HCT116 (cell line): ENCODE measurements around the gene TROAP. TPM values are rescaled to one million over a fixed set of nuclear protein-coding genes. Genes with fewer than 3 reads are reported as not detected.

ENCODE experiments used
- ATAC-seq: fragments of 200-7000 bp; cut with Tn5 transposase; 2 replicates; pipeline ENCODE4 v1.9.1; 2020; ENCODE audit warnings: mild to moderate bottlenecking, moderate library complexity
- BruUV-seq: library from RNA; stranded (reverse); fragments of 400-500 nt; replicated peaks from 2 replicates; lab custom pipeline; 2021; lab: Mats Ljungman, UMichigan
- CTCF ChIA-PET: fragments of 300-600 bp; sonication (Branson Sonifier 250); formaldehyde crosslinking; loops from one replicate; lab custom pipeline; 2021; ENCODE audit warnings: antibody characterized with exemption; lab: Charles Lee
- POLR2A ChIA-PET: fragments of 300-600, 350-600 bp; sonication (Branson Sonifier 250); formaldehyde crosslinking; loops from one replicate; lab custom pipeline; 2021; ENCODE audit warnings: antibody characterized with exemption; lab: Charles Lee
- RAD21 ChIA-PET, 2 experiments: fragments of 300-600 bp; sonication (Branson Sonifier 250); formaldehyde crosslinking; loops; one replicate each; lab custom pipeline; 2023; ENCODE audit warnings: low total read pairs in 2 of 2; ENCODE audit not compliant: uncharacterized antibody in 2 of 2, unreplicated experiment in 2 of 2, low non-redundant PET in 1 of 2; lab: Charles Lee
- DNase-seq: peaks from one replicate; pipeline ENCODE4 v3.0.0-alpha.2; 2010; ENCODE audit warnings: low read depth, low spot score
- H2AFZ ChIP-seq: fragments of 200-600 bp; shearing (Covaris generic), sonication (generic); 2 replicates; pipeline ENCODE4 v1.6.1; 2017; ENCODE audit warnings: low read depth, mixed run types, mixed read lengths, antibody characterized with exemption, low read length; ENCODE audit not compliant: poor library complexity, severe bottlenecking
- H3K27ac ChIP-seq: 2 replicates; pipeline ENCODE4 v1.5.1; 2012; ENCODE audit warnings: low read depth, low read length
- H3K27me3 ChIP-seq: fragments of 200-600 bp; sonication (generic); 2 replicates; pipeline ENCODE4 v1.6.1; 2016; ENCODE audit warnings: mixed run types, low read length, mixed read lengths; ENCODE audit not compliant: insufficient read depth
- H3K36me3 ChIP-seq, 2 experiments: fragments of 200-500 bp in 1 of 2; fragments of 200-600 bp in 1 of 2; sonication (Bioruptor generic) in 1 of 2; sonication (generic) in 1 of 2; 2 replicates each; pipeline versions ENCODE4 v1.5.1 to v1.6.1; 2014 to 2016; ENCODE audit warnings: low read length in 2 of 2, inconsistent platforms in 1 of 2, mixed read lengths in 1 of 2, mixed run types in 1 of 2; ENCODE audit not compliant: insufficient read depth in 2 of 2, control insufficient read depth in 1 of 2
- H3K4me1 ChIP-seq, 2 experiments: fragments of 200-600 bp in 1 of 2; sonication (generic) in 1 of 2; 2 replicates each; pipeline versions ENCODE4 v1.5.1 to v1.6.1; 2012 to 2017; ENCODE audit warnings: low read length in 2 of 2, inconsistent platforms in 1 of 2, mild to moderate bottlenecking in 1 of 2, mixed read lengths in 1 of 2, mixed run types in 1 of 2, moderate library complexity in 1 of 2; ENCODE audit not compliant: insufficient read depth in 2 of 2, control insufficient read depth in 1 of 2
- H3K4me2 ChIP-seq: fragments of 200-600 bp; sonication (generic); 2 replicates; pipeline ENCODE4 v1.6.1; 2017; ENCODE audit warnings: mixed run types, low read length, mixed read lengths
- H3K4me3 ChIP-seq, 2 experiments: fragments of 200-600 bp in 1 of 2; sonication (generic) in 1 of 2; replicated peaks in 1 of 2; 2 replicates each; pipeline ENCODE4 v1.5.1; 2011 to 2016; ENCODE audit warnings: low read length in 2 of 2, control low read depth in 1 of 2, low read depth in 1 of 2, mild to moderate bottlenecking in 1 of 2, mixed read lengths in 1 of 2, mixed run types in 1 of 2
- H3K79me2 ChIP-seq: fragments of 200-600 bp; sonication (generic); 2 replicates; pipeline ENCODE4 v1.6.1; 2017; ENCODE audit warnings: mild to moderate bottlenecking, mixed run types, low read length, moderate library complexity, mixed read lengths; ENCODE audit not compliant: insufficient read depth
- H3K9ac ChIP-seq: fragments of 200-600 bp; sonication (generic); 2 replicates; pipeline ENCODE4 v1.6.1; 2016; ENCODE audit warnings: low read length, mixed read lengths
- H3K9me2 ChIP-seq: fragments of 200-600 bp; sonication (generic), shearing (Covaris generic); 2 replicates; pipeline ENCODE4 v1.6.1; 2017; ENCODE audit warnings: mixed run types, mild to moderate bottlenecking, moderate library complexity; ENCODE audit not compliant: insufficient read depth
- H3K9me3 ChIP-seq, 2 experiments: fragments of 200-500 bp in 1 of 2; fragments of 200-600 bp in 1 of 2; sonication (Bioruptor generic) in 1 of 2; sonication (generic) in 1 of 2; 2 replicates each; pipeline ENCODE4 v1.6.1; 2014 to 2017; ENCODE audit warnings: low read length in 2 of 2, mixed read lengths in 2 of 2, inconsistent platforms in 1 of 2, low read depth in 1 of 2, mild to moderate bottlenecking in 1 of 2, mixed run types in 1 of 2, moderate library complexity in 1 of 2; ENCODE audit not compliant: control insufficient read depth in 1 of 2, insufficient read depth in 1 of 2
- H4K20me1 ChIP-seq: fragments of 200-600 bp; sonication (generic), shearing (Covaris generic); 2 replicates; pipeline ENCODE4 v1.6.1; 2017; ENCODE audit warnings: mixed run types, mild to moderate bottlenecking, moderate library complexity; ENCODE audit not compliant: insufficient read depth
- ATF3 ChIP-seq: IDR thresholded peaks from 2 replicates; pipeline ENCODE4 v1.6.1; 2012
- CBX3 ChIP-seq: IDR thresholded peaks from 2 replicates; pipeline ENCODE4 v1.6.1; 2012; ENCODE audit warnings: low read depth
- CEBPB ChIP-seq: IDR thresholded peaks from 2 replicates; pipeline ENCODE4 v1.6.1; 2012; ENCODE audit warnings: low read depth
- CTCF ChIP-seq, 3 experiments: fragments of 200-600 bp in 1 of 3; sonication (generic) in 1 of 3; IDR thresholded peaks in 2 of 3; conservative IDR thresholded peaks in 1 of 3; 2 replicates each; pipeline ENCODE4 v1.5.1; 2012 to 2017; ENCODE audit warnings: low read depth in 2 of 3, low read length in 2 of 3, antibody characterized with exemption in 1 of 3, borderline replicate concordance in 1 of 3, control low read depth in 1 of 3, mild to moderate bottlenecking in 1 of 3, mixed read lengths in 1 of 3, mixed run types in 1 of 3, moderate library complexity in 1 of 3; ENCODE audit not compliant: insufficient read depth in 1 of 3
- EGR1 ChIP-seq: IDR thresholded peaks from 2 replicates; pipeline ENCODE4 v1.6.1; 2012; ENCODE audit warnings: low read depth
- ELF1 ChIP-seq: IDR thresholded peaks from 2 replicates; pipeline ENCODE4 v1.6.1; 2012; ENCODE audit warnings: low read depth, borderline replicate concordance
- EZH2 ChIP-seq: fragments of 200-600 bp; sonication (generic); IDR thresholded peaks from 2 replicates; pipeline ENCODE4 v1.6.1; 2017; ENCODE audit warnings: antibody characterized with exemption, mixed run types
- EZH2phosphoT487 ChIP-seq: fragments of 200-600 bp; IDR thresholded peaks from 2 replicates; pipeline ENCODE4 v1.6.1; 2018; ENCODE audit warnings: antibody characterized with exemption, borderline replicate concordance
- FOSL1 ChIP-seq: IDR thresholded peaks from 2 replicates; pipeline ENCODE4 v1.6.1; 2012; ENCODE audit warnings: low read depth
- MAX ChIP-seq: IDR thresholded peaks from 2 replicates; pipeline ENCODE4 v1.6.1; 2012
- POLR2A ChIP-seq: IDR thresholded peaks from 2 replicates; pipeline ENCODE4 v1.7.0; 2011; ENCODE audit warnings: borderline replicate concordance; ENCODE audit not compliant: insufficient read depth, insufficient read length; ENCODE audit errors: extremely low read depth
- POLR2AphosphoS5 ChIP-seq: IDR thresholded peaks from 2 replicates; pipeline ENCODE4 v1.6.1; 2011; ENCODE audit warnings: mild to moderate bottlenecking, low read depth, low read length, moderate library complexity
- RAD21 ChIP-seq: IDR thresholded peaks from 2 replicates; pipeline ENCODE4 v1.6.1; 2012; ENCODE audit warnings: low read depth, mild to moderate bottlenecking
- SIN3A ChIP-seq: IDR thresholded peaks from 2 replicates; pipeline ENCODE4 v1.6.1; 2012; ENCODE audit warnings: low read depth
- SRF ChIP-seq: IDR thresholded peaks from 2 replicates; pipeline ENCODE4 v1.6.1; 2012; ENCODE audit warnings: low read depth
- TCF7L2 ChIP-seq: IDR thresholded peaks from 2 replicates; pipeline ENCODE4 v1.7.0; 2011; ENCODE audit warnings: borderline replicate concordance, inconsistent platforms; ENCODE audit not compliant: insufficient read depth, insufficient read length; ENCODE audit errors: extremely low read depth
- YY1 ChIP-seq: IDR thresholded peaks from 2 replicates; pipeline ENCODE4 v1.6.1; 2011; ENCODE audit warnings: low read length, low read depth, moderate library complexity, mild to moderate bottlenecking; ENCODE audit not compliant: insufficient replicate concordance; ENCODE audit errors: extremely low read depth
- ZBTB33 ChIP-seq: IDR thresholded peaks from 2 replicates; pipeline ENCODE4 v1.6.1; 2011; ENCODE audit warnings: mild to moderate bottlenecking, low read length, moderate library complexity; ENCODE audit not compliant: insufficient replicate concordance; ENCODE audit errors: extremely low read depth
- ZFX ChIP-seq: fragments of 450-650 bp; IDR thresholded peaks from 2 replicates; pipeline ENCODE4 v1.6.1; 2017
- ZNF274 ChIP-seq: fragments of 200-500 bp; sonication (Bioruptor generic); IDR thresholded peaks from 2 replicates; pipeline ENCODE4 v1.6.1; 2014; ENCODE audit warnings: mild to moderate bottlenecking, low read depth, low read length, inconsistent platforms
- intact Hi-C: fragments of 100-400 bp; cut with micrococcal nuclease; formaldehyde crosslinking; loops from 2 replicates; pipeline ENCODE4 v1.10.0; 2022
- total RNA-seq: library from RNA; stranded (reverse); gene quantifications from one replicate; pipeline ENCODE4 v1.2.1, GENCODE V29; 2021; ENCODE audit not compliant: unreplicated experiment

The TROAP gene
- total RNA-seq, 1 experiment from 2014 or later, result 99.1 TPM

GRCh38 chr12:49355913-49356312 is 32.9 kb downstream of the TROAP start:
- ChIA-PET RAD21 (no interaction called here), POLR2A (interaction anchor here (3.5 kb wide), 1 partner anchor 8 kb away, joined by 16 read pairs; the partner anchor contains the start of gene DNAJC22), CTCF (interaction anchor here (3.2 to 3.7 kb wide), 2 partner anchors 58 to 67 kb away, joined by 18 to 47 read pairs; no protein-coding TSS in a partner anchor)
- Histone ChIP-seq H3K4me3 (no peak overlapping the region), H4K20me1 (no peaks in the 10 kb centered on the region), H3K27ac (no peak overlapping the region), H3K4me2 (no peak overlapping the region), H3K9me2 (no peaks in the 10 kb centered on the region), H2AFZ (no peak overlapping the region), H3K36me3 (peaks cover 0 to 9% of the 10 kb centered on the region in 2 experiments; a peak in 2 of 4 replicates), H3K27me3 (no peaks in the 10 kb centered on the region), H3K4me1 (peaks cover 31 to 35% of the 10 kb centered on the region in 2 experiments), H3K9me3 (no peaks in the 10 kb centered on the region), H3K79me2 (no peaks in the 10 kb centered on the region), H3K9ac (no peak overlapping the region)
- no peak for DNase-seq
- intact Hi-C loops, result loop anchor here (5.0 kb wide), 1 partner anchor 211 kb away; the partner anchor contains the start of gene MCRS1
- no TSS peak for BruUV-seq
- no peak for ATAC-seq
- no peak for TF ChIP-seq MAX
- no peak for TF ChIP-seq EZH2phosphoT487
- TF ChIP-seq EGR1, result no peak
- TF ChIP-seq EZH2, result no peak
- no peak for TF ChIP-seq CEBPB
- no peak for TF ChIP-seq ELF1
- TF ChIP-seq ZNF274, result no peak
- no peak for TF ChIP-seq CBX3
- TF ChIP-seq ZBTB33, result no peak
- TF ChIP-seq SIN3A, result no peak
- no peak for TF ChIP-seq ZFX
- TF ChIP-seq ATF3, result no peak
- TF ChIP-seq POLR2AphosphoS5, result no peak
- no peak for TF ChIP-seq RAD21
- no peak for TF ChIP-seq YY1
- TF ChIP-seq CTCF (IDR thresholded peaks at IDR 0.05 in 2 of 3, conservative IDR thresholded peaks at IDR 0.05 in 1 of 3; ENCODE audit: borderline replicate concordance in 1 of 3, insufficient read depth in 1 of 3, low read depth in 2 of 3, low read length in 2 of 3), result no peak
- no peak for TF ChIP-seq SRF
- no peak for TF ChIP-seq TCF7L2
- no peak for TF ChIP-seq POLR2A
- no peak for TF ChIP-seq FOSL1
